Activated T-cell treated with anti-CD3 and anti-CD28 coated beads for 24 hours (primary cell): ENCODE data around the gene RLIM.

Source experiments
- DNase-seq: peaks from one replicate; pipeline ENCODE4 v3.0.0-alpha.2; 2020; ENCODE audit warnings: low read depth

The RLIM gene

GRCh38 chrX:74536832-74537371, 77.5 kb downstream of the RLIM start:
- DNase-seq: no peak

GRCh38 chrX:74536152-74536831, 78.1 kb downstream of the RLIM start:
- DNase-seq: no peak

- DNase-seq: peak; percentile 12
These were observed 78.8 kb downstream of the RLIM start for GRCh38 chrX:74535408-74536151.
